KMS-11 (cell line): ENCODE measurements around the gene RELN.

Experiments
- H2AFZ ChIP-seq: fragments of 200-600 bp; sonication (generic); 2 replicates; pipeline ENCODE4 v1.6.1; 2016; ENCODE audit warnings: antibody characterized with exemption, mixed run types, low read depth
- H3K27ac ChIP-seq: fragments of 200-600 bp; sonication (generic); 2 replicates; pipeline ENCODE4 v1.6.1; 2016; ENCODE audit warnings: mild to moderate bottlenecking, mixed run types
- H3K27me3 ChIP-seq: fragments of 200-600 bp; sonication (generic); 2 replicates; pipeline ENCODE4 v1.6.1; 2017; ENCODE audit warnings: mild to moderate bottlenecking, low read depth, mixed run types, moderate library complexity; ENCODE audit not compliant: insufficient read depth
- H3K36me3 ChIP-seq: fragments of 200-600 bp; sonication (generic); 2 replicates; pipeline ENCODE4 v1.6.1; 2017; ENCODE audit warnings: mild to moderate bottlenecking, mixed run types; ENCODE audit not compliant: insufficient read depth
- H3K4me1 ChIP-seq: fragments of 200-600 bp; sonication (generic); 2 replicates; pipeline ENCODE4 v1.6.1; 2016; ENCODE audit warnings: mild to moderate bottlenecking, low read depth, mixed run types; ENCODE audit not compliant: poor library complexity, severe bottlenecking
- H3K4me2 ChIP-seq: fragments of 200-600 bp; sonication (generic); 2 replicates; pipeline ENCODE4 v1.7.0; 2016; ENCODE audit warnings: mild to moderate bottlenecking, mixed run types
- H3K4me3 ChIP-seq: fragments of 200-600 bp; sonication (generic); IDR thresholded peaks from 2 replicates; pipeline ENCODE4 v1.6.1; 2017; ENCODE audit warnings: low read depth, low read length, mixed read lengths; ENCODE audit not compliant: insufficient read depth
- H3K79me2 ChIP-seq: fragments of 200-600 bp; sonication (generic); 2 replicates; pipeline ENCODE4 v1.6.1; 2016; ENCODE audit warnings: low read depth, mixed run types; ENCODE audit not compliant: insufficient read depth
- H3K9ac ChIP-seq: fragments of 200-600 bp; sonication (generic); 2 replicates; pipeline ENCODE4 v1.6.1; 2016; ENCODE audit warnings: mild to moderate bottlenecking, mixed run types
- H4K20me1 ChIP-seq: fragments of 200-600 bp; sonication (generic); 2 replicates; pipeline ENCODE4 v1.6.1; 2016; ENCODE audit warnings: mild to moderate bottlenecking, mixed run types; ENCODE audit not compliant: insufficient read depth
- CTCF ChIP-seq: fragments of 200-600 bp; sonication (generic); conservative IDR thresholded peaks from 2 replicates; pipeline ENCODE4 v1.6.1; 2017; ENCODE audit warnings: low read depth, mild to moderate bottlenecking, antibody characterized with exemption, low read length, moderate library complexity, mixed read lengths

The RELN gene

GRCh38 chr7:103547451-103548284, 441.8 kb downstream of the RELN start:
- Histone ChIP-seq H3K4me3 (no peak overlapping the region), H2AFZ (peak overlapping the region; percentile 39), H3K4me2 (peak overlapping the region; percentile 61), H3K4me1 (peaks cover 51% of the 10 kb centered on the region), H3K27ac (peak overlapping the region; percentile 72), H3K27me3 (no peaks in the 10 kb centered on the region), H3K9ac (peak overlapping the region; percentile 26; the same call in 1 of the 2 replicates), H3K36me3 (no peaks in the 10 kb centered on the region), H4K20me1 (no peaks in the 10 kb centered on the region), H3K79me2 (no peaks in the 10 kb centered on the region)
- TF ChIP-seq CTCF: no peak

GRCh38 chr7:103542470-103542869, 447.0 kb downstream of the RELN start:
- H3K9ac ChIP-seq: no peak overlapping the region
- no peaks in the 10 kb centered on the region for H3K27me3 ChIP-seq
- no peak overlapping the region for H3K4me3 ChIP-seq
- no peaks in the 10 kb centered on the region for H4K20me1 ChIP-seq
- no peak overlapping the region for H2AFZ ChIP-seq
- no peaks in the 10 kb centered on the region for H3K36me3 ChIP-seq
- peaks cover 48% of the 10 kb centered on the region for H3K4me1 ChIP-seq
- no peak for TF ChIP-seq CTCF
- no peaks in the 10 kb centered on the region for H3K79me2 ChIP-seq
- no peak overlapping the region for H3K4me2 ChIP-seq
- no peak overlapping the region for H3K27ac ChIP-seq

DNA sequence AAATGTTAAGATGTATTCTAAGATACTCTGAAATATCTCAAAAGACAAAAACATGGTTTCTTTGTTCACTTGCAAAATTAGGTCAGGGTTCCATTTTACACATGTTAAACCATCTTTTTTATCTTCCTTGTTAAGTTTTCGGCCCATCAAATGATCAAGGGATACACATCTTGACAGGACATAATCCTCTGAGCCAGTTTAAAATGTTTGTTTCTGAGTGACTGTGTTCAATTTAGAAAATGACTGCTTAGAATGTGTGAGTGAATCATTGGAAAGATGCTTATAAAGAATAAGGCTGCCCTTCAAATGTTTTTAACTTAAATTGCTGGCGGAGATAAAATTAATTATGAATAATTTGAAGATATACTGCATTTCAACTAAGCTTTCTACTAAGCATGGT, 447.5 kb downstream of the RELN start:
- Histone ChIP-seq H3K27ac (no peak overlapping the region), H3K79me2 (no peaks in the 10 kb centered on the region), H3K36me3 (no peaks in the 10 kb centered on the region), H3K4me3 (no peak overlapping the region), H4K20me1 (no peaks in the 10 kb centered on the region), H3K27me3 (no peaks in the 10 kb centered on the region), H2AFZ (no peak overlapping the region), H3K9ac (no peak overlapping the region), H3K4me2 (peak overlapping the region; percentile 62; the same call in 1 of the 2 replicates), H3K4me1 (peaks cover 43% of the 10 kb centered on the region)
- no peak for TF ChIP-seq CTCF

DNA sequence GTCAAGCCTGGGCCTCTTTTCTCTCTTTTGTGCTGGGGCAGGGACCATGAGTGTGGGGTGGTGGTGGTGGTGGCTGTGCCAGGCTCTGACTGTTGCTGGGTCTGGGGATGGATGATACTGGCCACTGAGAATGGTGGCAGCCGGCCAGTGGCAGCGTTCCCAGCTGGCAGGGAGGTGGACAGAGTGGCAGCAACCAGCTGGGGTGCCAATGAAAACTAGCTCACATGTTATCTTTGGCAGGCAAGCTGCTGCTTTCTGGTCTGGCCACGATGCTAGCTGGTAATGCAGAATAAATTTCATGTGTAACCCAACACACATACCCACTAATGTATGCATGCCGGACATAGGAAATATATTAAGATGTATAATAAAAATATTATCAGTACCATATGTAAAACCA, 448.4 kb downstream of the RELN start:
- Histone ChIP-seq H3K27ac (peak overlapping the region; percentile 19; the same call in 1 of the 2 replicates), H3K4me1 (peaks cover 34% of the 10 kb centered on the region), H3K27me3 (no peaks in the 10 kb centered on the region), H4K20me1 (no peaks in the 10 kb centered on the region), H3K4me3 (no peak overlapping the region), H3K9ac (no peak overlapping the region), H3K4me2 (peak overlapping the region; percentile 62), H3K79me2 (no peaks in the 10 kb centered on the region), H2AFZ (peak overlapping the region; percentile 59), H3K36me3 (no peaks in the 10 kb centered on the region)
- TF ChIP-seq CTCF: no peak
